HG02870 (cell line): ENCODE results near the gene EML6.

Experiments used
- ATAC-seq: cut with Tn5 transposase; IDR thresholded peaks from one replicate; pipeline ENCODE4 v1.9.1; 2021; ENCODE audit warnings: mild to moderate bottlenecking, moderate library complexity; ENCODE audit not compliant: unreplicated experiment

EML6 gene

GRCh38 chr2:55012672-55013484, 289.4 kb downstream of the EML6 start:
- no peak for ATAC-seq

GRCh38 chr2:55013936-55014335, 290.5 kb downstream of the EML6 start:
- ATAC-seq = no peak

- ATAC-seq = no peak
These were observed 291.8 kb downstream of the EML6 start for GRCh38 chr2:55014962-55015939.

- no peak for ATAC-seq
These were observed 294.0 kb downstream of the EML6 start for GRCh38 chr2:55017428-55017827.

- no peak for ATAC-seq
These were observed 294.4 kb downstream of the EML6 start for GRCh38 chr2:55017880-55018279.

- ATAC-seq = no peak
These were observed 295.2 kb downstream of the EML6 start for GRCh38 chr2:55018619-55019018.

GRCh38 chr2:55019526-55020258, 296.2 kb downstream of the EML6 start:
- no peak for ATAC-seq
